HCT116 (cell line): ENCODE results near the gene HSPA1A.

Experiments used
- CBX3 ChIP-seq: IDR thresholded peaks from 2 replicates; pipeline ENCODE4 v1.6.1; 2012; ENCODE audit warnings: low read depth
- ELF1 ChIP-seq: IDR thresholded peaks from 2 replicates; pipeline ENCODE4 v1.6.1; 2012; ENCODE audit warnings: low read depth, borderline replicate concordance
- EZH2 ChIP-seq: fragments of 200-600 bp; sonication (generic); IDR thresholded peaks from 2 replicates; pipeline ENCODE4 v1.6.1; 2017; ENCODE audit warnings: antibody characterized with exemption, mixed run types
- JUND ChIP-seq: IDR thresholded peaks from 2 replicates; pipeline ENCODE4 v1.6.1; 2012
- POLR2A ChIP-seq: IDR thresholded peaks from 2 replicates; pipeline ENCODE4 v1.7.0; 2011; ENCODE audit warnings: borderline replicate concordance; ENCODE audit not compliant: insufficient read depth, insufficient read length; ENCODE audit errors: extremely low read depth
- POLR2AphosphoS5 ChIP-seq: IDR thresholded peaks from 2 replicates; pipeline ENCODE4 v1.6.1; 2011; ENCODE audit warnings: mild to moderate bottlenecking, low read depth, low read length, moderate library complexity
- RAD21 ChIP-seq: IDR thresholded peaks from 2 replicates; pipeline ENCODE4 v1.6.1; 2012; ENCODE audit warnings: low read depth, mild to moderate bottlenecking
- SIN3A ChIP-seq: IDR thresholded peaks from 2 replicates; pipeline ENCODE4 v1.6.1; 2012; ENCODE audit warnings: low read depth
- TCF7L2 ChIP-seq: IDR thresholded peaks from 2 replicates; pipeline ENCODE4 v1.7.0; 2011; ENCODE audit warnings: borderline replicate concordance, inconsistent platforms; ENCODE audit not compliant: insufficient read depth, insufficient read length; ENCODE audit errors: extremely low read depth
- YY1 ChIP-seq: IDR thresholded peaks from 2 replicates; pipeline ENCODE4 v1.6.1; 2011; ENCODE audit warnings: low read length, low read depth, moderate library complexity, mild to moderate bottlenecking; ENCODE audit not compliant: insufficient replicate concordance; ENCODE audit errors: extremely low read depth
- ZNF274 ChIP-seq: fragments of 200-500 bp; sonication (Bioruptor generic); IDR thresholded peaks from 2 replicates; pipeline ENCODE4 v1.6.1; 2014; ENCODE audit warnings: mild to moderate bottlenecking, low read depth, low read length, inconsistent platforms
- TF ChIP-seq, protein P1 (sequence below), 3 experiments: fragments of 200-600 bp in 1 of 3; sonication (generic) in 1 of 3; IDR thresholded peaks in 2 of 3; conservative IDR thresholded peaks in 1 of 3; 2 replicates each; pipeline ENCODE4 v1.5.1; 2012 to 2017; ENCODE audit warnings: low read depth in 2 of 3, low read length in 2 of 3, antibody characterized with exemption in 1 of 3, borderline replicate concordance in 1 of 3, control low read depth in 1 of 3, mild to moderate bottlenecking in 1 of 3, mixed read lengths in 1 of 3, mixed run types in 1 of 3, moderate library complexity in 1 of 3; ENCODE audit not compliant: insufficient read depth in 1 of 3
- TF ChIP-seq, protein P2 (sequence below): IDR thresholded peaks from 2 replicates; pipeline ENCODE4 v1.6.1; 2012

DNA sequence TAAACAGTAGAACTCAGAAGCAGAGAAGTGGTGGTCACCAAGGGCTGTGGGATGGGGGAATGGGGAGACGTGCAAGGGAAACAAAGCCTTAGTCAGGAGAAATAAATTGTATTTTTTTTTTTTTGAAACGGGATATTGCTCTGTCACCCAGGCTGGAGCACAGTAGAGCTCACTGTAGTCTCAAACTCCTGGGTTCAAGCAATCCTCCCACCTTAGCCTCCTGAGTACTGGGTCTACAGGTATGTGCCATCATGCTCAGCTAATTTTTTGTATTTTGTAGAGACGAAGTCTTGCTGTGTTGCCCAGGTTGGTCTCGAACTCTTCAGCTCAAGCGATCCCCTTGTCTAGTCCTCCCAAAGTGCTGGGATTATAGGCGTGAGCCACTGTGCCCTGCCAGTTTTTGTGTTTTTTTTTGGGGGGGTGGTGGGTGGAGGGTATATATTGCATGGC lies 15.6 kb downstream of the HSPA1A start:
- TF ChIP-seq, protein P1, sequence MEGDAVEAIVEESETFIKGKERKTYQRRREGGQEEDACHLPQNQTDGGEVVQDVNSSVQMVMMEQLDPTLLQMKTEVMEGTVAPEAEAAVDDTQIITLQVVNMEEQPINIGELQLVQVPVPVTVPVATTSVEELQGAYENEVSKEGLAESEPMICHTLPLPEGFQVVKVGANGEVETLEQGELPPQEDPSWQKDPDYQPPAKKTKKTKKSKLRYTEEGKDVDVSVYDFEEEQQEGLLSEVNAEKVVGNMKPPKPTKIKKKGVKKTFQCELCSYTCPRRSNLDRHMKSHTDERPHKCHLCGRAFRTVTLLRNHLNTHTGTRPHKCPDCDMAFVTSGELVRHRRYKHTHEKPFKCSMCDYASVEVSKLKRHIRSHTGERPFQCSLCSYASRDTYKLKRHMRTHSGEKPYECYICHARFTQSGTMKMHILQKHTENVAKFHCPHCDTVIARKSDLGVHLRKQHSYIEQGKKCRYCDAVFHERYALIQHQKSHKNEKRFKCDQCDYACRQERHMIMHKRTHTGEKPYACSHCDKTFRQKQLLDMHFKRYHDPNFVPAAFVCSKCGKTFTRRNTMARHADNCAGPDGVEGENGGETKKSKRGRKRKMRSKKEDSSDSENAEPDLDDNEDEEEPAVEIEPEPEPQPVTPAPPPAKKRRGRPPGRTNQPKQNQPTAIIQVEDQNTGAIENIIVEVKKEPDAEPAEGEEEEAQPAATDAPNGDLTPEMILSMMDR (IDR thresholded peaks at IDR 0.05 in 2 of 3, conservative IDR thresholded peaks at IDR 0.05 in 1 of 3; ENCODE audit: borderline replicate concordance in 1 of 3, insufficient read depth in 1 of 3, low read depth in 2 of 3, low read length in 2 of 3), result no peak
- no peak for TF ChIP-seq EZH2
- no peak for TF ChIP-seq CBX3
- no peak for TF ChIP-seq JUND
- TF ChIP-seq SIN3A, result no peak
- TF ChIP-seq POLR2AphosphoS5, result no peak
- no peak for TF ChIP-seq ZNF274
- no peak for TF ChIP-seq POLR2A
- TF ChIP-seq, protein P2, sequence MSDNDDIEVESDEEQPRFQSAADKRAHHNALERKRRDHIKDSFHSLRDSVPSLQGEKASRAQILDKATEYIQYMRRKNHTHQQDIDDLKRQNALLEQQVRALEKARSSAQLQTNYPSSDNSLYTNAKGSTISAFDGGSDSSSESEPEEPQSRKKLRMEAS, result no peak
- TF ChIP-seq RAD21, result no peak
- TF ChIP-seq ELF1, result no peak
- TF ChIP-seq YY1, result no peak
- TF ChIP-seq TCF7L2, result no peak
